Fibroblast of villous mesenchyme (primary cell): ENCODE measurements around the gene SMAP2. TPM values are rescaled to one million over a fixed set of nuclear protein-coding genes. Genes with fewer than 3 reads are reported as not detected.
A peak's percentile ranks its signal among the peaks of the same experiment; 100 is the strongest.
"Not testable (repeated sequence)": the region's sequence is repeated elsewhere in the genome, so short reads cannot be mapped to it uniquely, and the experiment has no call there.

Source experiments
- DNase-seq: peaks from one replicate; pipeline ENCODE4 v3.0.0-alpha.2; 2010; ENCODE audit warnings: low read depth
- H3K4me3 ChIP-seq: 2 replicates; pipeline ENCODE4 v1.5.1; 2011; ENCODE audit warnings: low read depth, mild to moderate bottlenecking, low read length
- total RNA-seq: library from RNA; depleted of rRNA; stranded (reverse); fragments of >200 nt; gene quantifications from 2 replicates; pipeline ENCODE4 v1.2.3, GENCODE V29; 2012
- TF ChIP-seq, protein P1 (sequence below): IDR thresholded peaks from 2 replicates; pipeline ENCODE4 v1.5.1; 2012; ENCODE audit warnings: low read depth, mild to moderate bottlenecking, low read length; ENCODE audit not compliant: insufficient read depth

Gene SMAP2
- total RNA-seq, 1 donor: 19.4 TPM

DNA sequence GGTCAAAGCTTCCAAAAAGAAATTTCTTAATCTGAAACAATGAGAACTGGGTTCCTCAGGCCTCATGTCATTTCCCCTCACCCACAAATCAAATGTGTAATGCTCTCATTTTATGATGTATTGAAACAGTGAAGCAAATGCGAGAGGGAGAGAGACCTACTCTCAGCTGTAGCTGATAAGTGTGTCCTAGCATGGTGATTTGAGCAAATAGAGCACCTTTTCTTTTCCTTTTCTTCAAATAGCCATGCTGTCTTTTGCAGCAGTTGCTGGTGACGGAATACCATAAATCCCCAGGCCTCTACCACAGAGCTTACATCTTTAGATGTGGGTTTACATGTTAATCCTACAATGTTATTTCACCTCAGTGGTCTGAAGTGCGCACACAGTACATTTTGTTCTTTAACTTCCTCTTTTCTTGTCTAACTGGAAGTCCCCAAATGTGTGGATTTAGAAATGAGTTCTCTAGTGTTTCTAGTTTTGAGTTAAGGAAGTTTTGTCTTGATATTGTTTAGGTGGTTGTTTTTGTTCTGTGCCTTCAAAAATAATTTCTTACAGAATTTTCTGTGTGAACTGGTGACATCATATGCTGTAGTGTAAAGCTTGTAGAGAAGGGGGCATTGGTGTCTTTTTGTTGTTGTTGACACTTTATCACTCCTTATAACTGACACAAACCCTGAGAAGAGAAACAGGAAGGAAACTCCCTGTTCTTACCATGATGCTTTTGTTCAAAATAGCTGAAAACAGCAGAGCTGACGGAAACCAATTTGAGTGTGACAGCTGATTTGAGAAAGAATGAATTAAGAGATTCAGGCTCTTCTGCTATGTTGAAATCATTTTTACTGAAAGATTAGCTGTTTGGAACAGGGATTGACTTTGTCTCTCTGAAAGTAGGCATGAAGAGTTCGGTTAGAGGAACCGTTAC is 12.2 kb downstream of the SMAP2 start:
- peak overlapping the region; percentile 13 for H3K4me3 ChIP-seq
- DNase-seq: peak; percentile 93
- TF ChIP-seq, protein P1, sequence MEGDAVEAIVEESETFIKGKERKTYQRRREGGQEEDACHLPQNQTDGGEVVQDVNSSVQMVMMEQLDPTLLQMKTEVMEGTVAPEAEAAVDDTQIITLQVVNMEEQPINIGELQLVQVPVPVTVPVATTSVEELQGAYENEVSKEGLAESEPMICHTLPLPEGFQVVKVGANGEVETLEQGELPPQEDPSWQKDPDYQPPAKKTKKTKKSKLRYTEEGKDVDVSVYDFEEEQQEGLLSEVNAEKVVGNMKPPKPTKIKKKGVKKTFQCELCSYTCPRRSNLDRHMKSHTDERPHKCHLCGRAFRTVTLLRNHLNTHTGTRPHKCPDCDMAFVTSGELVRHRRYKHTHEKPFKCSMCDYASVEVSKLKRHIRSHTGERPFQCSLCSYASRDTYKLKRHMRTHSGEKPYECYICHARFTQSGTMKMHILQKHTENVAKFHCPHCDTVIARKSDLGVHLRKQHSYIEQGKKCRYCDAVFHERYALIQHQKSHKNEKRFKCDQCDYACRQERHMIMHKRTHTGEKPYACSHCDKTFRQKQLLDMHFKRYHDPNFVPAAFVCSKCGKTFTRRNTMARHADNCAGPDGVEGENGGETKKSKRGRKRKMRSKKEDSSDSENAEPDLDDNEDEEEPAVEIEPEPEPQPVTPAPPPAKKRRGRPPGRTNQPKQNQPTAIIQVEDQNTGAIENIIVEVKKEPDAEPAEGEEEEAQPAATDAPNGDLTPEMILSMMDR: no peak

DNA sequence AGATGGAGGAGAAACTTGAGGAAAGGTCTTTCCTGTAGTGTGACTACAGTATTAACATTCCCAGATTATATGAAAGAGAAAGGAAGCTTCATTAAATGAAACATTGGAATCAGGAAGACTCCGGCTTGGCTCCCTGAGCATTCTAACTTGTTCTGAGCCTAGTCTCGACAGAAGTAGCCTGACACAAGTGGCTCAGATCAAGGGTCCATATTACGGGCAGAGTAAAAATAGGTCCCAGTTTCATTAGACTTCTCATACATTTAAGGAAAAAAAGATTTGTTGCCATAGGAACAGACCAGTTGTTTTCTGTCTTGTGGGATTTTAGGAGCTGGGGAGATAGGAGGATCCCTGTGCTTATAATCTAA is 12.8 kb downstream of the SMAP2 start:
- H3K4me3 ChIP-seq: peak overlapping the region; percentile 13
- DNase-seq: peak; percentile 77
- TF ChIP-seq, protein P1: no peak

DNA sequence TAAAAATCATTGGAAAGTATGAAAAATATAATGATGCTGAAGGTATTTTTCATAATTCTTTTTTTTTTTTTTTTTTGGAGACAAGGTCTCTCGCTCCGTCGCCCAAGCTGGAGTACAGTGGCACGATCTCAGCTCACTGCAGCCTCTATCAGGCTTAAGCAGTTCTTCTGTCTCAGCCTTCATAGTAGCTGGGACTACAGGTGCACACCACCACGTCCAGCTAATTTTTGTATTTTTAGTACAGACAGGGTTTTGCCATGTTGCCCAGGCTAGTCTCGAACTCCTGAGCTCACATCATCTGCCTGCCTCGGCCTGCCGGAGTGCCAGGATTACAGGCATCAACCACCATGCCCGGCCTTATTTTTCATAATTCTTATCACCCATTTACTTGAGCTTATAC is 13.3 kb downstream of the SMAP2 start:
- TF ChIP-seq, protein P1: no peak
- DNase-seq: no peak
- H3K4me3 ChIP-seq: no peak overlapping the region

DNA sequence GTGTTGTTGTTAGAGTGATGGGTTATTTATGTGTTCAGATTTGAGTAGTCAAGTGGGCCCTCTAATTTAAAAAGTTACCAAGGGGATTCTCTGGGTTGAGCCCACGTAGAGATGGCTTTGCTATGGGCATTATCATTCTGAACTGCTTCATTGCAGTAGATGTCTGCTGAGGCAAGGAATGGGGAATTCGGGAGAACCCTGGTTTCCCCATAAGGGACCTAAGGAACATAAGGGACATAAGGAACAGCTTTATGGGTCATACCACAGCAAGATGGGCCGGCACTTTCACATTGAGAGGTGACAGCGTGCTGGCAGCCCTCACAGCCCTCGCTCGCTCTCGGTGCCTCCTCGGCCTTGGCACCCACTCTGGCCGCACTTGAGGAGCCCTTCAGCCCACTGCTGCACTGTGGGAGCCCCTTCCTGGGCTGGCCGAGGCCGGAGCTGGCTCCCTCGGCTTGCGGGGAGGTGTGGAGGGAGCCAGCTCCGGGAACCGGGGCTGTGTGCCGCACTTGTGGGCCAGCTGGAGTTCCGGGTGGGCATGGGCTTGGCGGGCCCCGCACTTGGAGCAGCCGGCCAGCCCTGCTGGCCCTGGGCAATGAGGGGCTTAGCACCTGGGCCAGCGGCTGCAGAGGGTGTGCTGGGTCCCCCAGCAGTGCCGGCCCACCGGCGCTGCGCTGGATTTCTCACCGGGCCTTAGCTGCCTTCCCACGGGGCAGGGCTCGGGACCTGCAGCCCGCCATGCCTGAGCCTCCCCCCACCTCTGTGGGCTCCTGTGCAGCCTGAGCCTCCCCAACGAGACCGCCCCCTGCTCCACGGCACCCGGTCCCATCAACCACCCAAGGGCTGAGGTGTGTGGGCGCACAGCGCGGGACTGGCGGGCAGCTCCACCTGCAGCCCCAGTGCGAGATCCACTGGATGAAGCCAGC is 14.1 kb downstream of the SMAP2 start:
- not testable (repeated sequence) for DNase-seq

DNA sequence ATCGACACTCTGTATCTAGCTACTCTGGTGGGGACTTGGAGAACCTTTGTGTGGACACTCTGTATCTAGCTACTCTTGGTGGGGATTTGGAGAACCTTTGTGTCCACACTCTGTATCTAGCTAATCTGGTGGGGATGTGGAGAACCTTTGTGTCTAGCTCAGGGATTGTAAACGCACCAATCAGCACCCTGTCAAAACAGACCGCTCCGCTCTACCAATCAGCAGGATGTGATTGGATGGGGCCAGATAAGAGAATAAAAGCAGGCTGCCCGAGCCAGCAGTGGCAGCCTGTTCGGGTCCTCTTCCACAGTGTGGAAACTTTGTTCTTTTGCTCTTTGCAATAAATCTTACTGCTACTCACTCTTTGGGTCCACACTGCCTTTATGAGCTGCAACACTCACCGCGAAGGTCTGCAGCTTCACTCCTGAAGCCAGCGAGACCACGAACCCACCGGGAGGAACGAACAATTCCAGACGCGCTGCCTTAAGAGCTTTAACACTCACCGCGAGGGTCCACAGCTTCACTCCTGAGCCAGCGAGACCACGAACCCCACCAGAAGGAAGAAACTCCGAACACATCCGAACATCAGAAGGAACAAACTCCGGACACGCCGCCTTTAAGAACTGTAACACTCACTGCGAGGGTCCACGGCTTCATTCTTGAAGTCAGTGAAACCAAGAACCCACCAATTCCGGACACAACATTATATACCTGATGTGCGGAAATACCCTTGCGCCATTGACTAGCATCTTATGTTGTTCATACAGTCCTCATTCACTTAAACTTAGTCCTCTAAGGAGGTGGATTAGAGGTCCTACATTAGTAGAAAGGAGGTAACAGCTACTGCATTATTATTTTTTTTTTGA is 15.2 kb downstream of the SMAP2 start:
- DNase-seq, H3K4me3 ChIP-seq: not testable (repeated sequence)

More for the DNA sequence above, 14.1 kb downstream of the SMAP2 start:
- H3K4me3 ChIP-seq: not testable (repeated sequence)

DNA sequence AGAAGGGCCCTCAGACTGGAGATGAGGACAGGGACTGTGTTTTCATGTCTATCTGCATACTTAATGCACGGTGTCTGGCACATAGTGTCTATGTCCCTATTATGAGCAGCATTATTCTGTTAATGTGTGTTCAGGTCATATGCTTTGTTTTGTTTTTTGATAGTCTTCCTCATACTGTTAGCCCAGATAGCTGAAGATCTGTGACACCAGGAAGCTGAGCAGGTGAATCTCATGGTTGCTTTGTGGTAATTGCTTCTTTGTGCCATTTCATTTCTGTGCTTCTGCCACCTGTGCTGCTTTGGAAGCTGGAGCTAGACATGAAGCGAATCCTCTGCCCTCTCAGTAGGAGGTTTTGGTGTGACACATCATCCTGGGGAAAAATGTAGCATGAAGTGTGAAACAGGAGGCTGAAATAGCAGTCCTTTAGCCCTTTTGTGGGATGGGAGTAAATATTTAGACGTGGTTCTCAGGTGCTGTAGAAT is 15.8 kb downstream of the SMAP2 start:
- H3K4me3 ChIP-seq: no peak overlapping the region
- TF ChIP-seq, protein P1: no peak
- no peak for DNase-seq

DNA sequence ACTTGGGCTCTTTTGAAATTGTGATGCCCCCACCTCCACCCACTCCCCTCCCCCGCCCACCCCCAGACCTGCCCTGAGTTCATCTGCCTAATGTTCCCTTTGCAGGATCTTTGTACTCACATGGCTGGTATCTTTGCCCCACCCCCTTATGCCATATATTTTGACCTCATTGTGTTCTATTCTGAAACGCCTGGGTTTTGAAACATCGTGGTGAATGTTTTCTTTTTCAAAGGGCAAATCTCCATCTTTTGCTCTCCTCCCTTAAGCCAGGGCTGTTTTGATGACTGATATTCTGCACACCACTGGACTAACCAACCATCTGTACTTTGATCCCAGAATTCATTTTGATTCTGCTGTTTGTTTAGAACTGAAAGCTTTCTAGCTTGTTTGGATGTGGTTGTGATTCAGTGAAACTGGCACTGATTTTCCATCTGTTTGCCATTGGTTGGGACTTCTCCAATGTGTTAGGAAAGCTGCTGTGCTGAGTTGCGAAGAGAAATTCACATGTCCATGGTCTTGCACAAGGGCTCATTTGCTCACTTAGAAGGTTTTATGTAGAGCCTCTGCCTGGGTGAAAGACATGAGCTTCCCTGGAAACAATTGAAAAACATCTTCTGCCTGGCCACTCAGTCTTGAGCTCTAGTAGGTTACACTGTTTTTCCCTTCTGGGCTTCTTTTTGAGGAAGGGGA is 16.5 kb downstream of the SMAP2 start:
- no peak overlapping the region for H3K4me3 ChIP-seq
- TF ChIP-seq, protein P1: no peak
- peak; percentile 93 for DNase-seq
